ENCODE measurements around the gene SKIC8.

GRCh38 chr15:78292219-78292618, 7.2 kb downstream of the SKIC8 start:
- no peak for TF ChIP-seq EZH2 (IDR thresholded peaks at IDR 0.05; ENCODE audit: insufficient read depth, poor library complexity, severe bottlenecking)
- no peak for TF ChIP-seq EZH2phosphoT487 (IDR thresholded peaks at IDR 0.05; ENCODE audit: insufficient read depth, low read depth)

All from GM23248 (cell line).